HG02970 (cell line): Measurements from ENCODE around the gene LRP2BP.
A peak's percentile ranks its signal among the peaks of the same experiment; 100 is the strongest.

Source experiments
- ATAC-seq: cut with Tn5 transposase; IDR thresholded peaks from one replicate; pipeline ENCODE4 v1.9.1; 2021; ENCODE audit warnings: mild to moderate bottlenecking, moderate library complexity, moderate number of reproducible peaks; ENCODE audit not compliant: unreplicated experiment, low FRiP score

LRP2BP gene

GRCh38 chr4:185395238-185395955 is at the start of gene LRP2BP:
TSS of gene LRP2BP (minus strand) at chr4:185395924. CDS start at chr4:185378186, 17,738 bp downstream.
- ATAC-seq: no peak

DNA sequence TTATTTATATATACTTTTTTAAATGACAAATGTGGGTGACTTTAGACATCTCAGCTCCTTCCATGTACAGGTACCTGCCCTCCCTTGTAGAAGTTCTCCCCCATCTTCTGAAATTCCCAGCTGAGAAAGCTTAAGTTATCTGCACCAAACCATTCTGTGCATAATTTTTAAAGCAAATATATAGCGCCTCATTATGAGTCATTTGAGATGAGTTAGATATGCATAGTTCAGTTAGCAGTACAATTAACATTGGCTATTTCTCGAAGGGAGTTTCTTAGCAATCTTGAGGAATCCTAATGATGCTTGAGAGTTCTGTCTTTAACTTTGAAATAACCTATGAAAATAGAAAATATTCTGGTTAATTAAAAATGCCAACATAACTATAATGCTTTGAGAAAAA is 49.5 kb upstream of the LRP2BP start:
- no peak for ATAC-seq

GRCh38 chr4:185441479-185441878 is 45.8 kb upstream of the LRP2BP start:
- ATAC-seq: no peak

- no peak for ATAC-seq
Observed at GRCh38 chr4:185437809-185438208, 42.1 kb upstream of the LRP2BP start.

- ATAC-seq: no peak
Observed at GRCh38 chr4:185435466-185435865, 39.7 kb upstream of the LRP2BP start.

DNA sequence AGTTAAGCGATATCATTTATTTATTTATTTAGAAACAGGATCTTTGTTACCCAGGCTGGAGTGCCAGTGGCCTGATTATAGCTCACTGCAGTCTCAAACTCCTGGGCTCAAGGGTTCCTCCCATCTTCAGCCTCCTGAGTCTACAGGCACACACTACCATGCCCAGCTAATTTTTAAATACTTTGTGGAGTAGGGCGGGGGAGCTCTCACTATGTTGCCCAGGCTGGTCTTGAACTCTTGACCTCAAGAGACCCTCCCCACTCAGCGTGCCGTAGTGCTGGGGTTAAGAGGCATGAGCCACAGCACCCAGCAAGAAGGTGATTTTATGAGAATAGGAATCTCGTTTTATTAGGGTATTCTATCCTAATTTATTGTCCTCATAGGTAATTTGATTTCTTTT is 33.9 kb upstream of the LRP2BP start:
- no peak for ATAC-seq

DNA sequence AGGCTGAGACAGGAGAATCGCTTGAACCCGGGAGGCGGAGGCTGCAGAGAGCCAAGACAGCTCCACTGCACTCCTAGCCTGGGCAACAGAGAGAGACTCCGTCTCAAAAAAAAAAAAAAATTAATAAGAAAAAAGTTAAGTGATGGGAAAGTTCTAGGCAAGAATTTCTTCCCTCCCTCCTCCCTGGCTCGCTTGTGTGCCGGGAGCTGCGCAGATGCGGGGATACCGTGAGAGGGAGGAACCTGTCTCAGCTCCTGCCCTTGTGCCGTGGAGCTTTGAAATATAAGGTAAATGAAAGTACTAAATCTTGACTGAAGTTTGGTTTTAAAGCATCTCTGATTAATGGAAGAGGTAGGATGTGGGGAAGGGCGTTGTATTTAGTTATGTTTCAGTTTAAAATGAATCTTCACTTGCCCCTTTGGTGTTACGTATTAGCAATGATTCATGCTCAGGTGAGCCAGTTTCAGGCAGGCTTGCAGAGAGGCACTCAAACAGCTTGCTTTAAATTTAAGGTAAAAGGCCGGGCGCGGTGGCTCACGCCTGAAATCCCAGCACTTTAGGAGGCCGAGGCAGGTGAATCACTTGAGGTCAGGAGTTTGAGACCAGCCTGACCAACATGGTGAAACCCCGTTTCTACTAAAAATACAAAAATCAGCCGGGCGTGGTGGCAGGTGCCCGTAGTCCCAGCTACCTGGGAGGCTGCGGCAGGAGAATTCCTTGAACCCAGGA is 31.4 kb upstream of the LRP2BP start:
- no peak for ATAC-seq

DNA sequence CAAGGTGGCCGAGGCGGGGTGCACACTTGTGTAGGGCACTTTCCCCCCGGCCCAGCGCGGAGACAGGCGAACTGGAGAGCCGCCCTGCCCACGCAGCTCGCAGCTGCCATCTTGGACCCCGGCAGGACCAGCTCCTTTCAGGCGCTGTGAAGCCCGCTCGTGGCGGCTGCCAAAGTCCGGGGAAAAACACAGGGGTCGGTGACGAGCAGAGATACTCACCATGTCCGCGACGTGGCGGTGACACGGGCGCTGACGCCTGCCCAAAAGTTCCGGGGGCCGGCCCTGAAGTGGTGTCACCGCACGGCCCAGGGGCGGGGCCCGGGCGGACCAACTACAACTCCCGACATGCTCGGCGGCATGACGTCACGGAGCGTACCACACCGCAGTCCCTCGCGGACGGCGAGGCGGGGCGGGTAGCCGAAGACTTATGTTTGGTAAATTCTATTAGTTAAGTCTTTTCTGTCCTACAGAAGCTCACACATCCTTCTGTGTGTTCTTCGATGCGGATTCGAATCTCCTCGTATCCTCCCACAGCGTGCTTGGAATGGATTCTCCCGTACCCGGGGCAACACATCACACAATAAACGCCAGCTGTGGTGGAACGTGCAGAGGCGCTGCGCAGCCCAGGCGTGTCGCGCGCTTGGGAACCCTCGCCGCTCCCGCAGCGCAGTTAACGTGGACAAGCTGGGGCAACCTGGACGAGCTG is 30.1 kb upstream of the LRP2BP start, which contains the start of gene UFSP2:
Gene UFSP2 (minus strand): TSS at position 318 of the 706 bp plus-strand sequence. CDS start 96 bp downstream, at position 222.
- ATAC-seq: peak; percentile 93

GRCh38 chr4:185424905-185425646 is 29.4 kb upstream of the LRP2BP start:
- no peak for ATAC-seq

- ATAC-seq: no peak
Observed at GRCh38 chr4:185421366-185422124, 25.8 kb upstream of the LRP2BP start.

DNA sequence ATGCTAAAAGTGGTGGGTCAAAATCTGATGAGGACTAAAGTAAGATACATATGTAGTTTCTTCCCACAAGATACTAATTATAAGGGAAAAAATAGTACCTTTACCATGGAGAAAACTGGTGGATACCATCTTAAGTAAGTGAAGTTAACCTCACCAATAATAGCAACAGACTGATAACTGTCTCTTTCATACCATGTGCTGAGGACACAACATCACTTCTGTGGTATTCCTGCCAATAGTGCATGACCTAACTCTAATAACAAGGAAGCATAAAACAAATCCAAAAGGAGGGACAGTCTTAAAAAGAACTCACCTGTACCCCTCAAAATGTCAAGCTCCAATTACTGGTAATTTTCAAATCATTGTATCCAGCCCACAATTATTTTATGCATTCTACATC is 21.2 kb upstream of the LRP2BP start:
- no peak for ATAC-seq

DNA sequence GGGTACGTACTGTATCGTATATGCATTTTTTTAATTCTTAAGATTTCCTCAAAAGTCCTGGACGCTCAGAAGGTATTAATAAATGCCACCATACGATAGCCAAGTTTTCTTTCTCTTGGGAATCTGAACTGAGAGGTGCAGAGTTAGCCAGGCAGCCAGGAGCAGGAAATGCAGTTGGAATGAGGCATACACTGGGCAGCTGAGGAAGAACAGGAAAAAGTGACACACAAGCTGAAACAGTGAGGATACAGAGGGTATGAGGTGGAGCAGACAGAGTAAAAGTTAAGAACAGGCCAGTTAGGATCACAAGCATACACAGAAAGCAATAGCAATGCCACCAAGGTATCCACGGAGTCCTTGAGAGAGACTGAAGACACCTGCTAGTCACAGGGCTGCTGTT is 16.7 kb upstream of the LRP2BP start:
- ATAC-seq: no peak

GRCh38 chr4:185411849-185412248 is 16.1 kb upstream of the LRP2BP start:
- no peak for ATAC-seq

DNA sequence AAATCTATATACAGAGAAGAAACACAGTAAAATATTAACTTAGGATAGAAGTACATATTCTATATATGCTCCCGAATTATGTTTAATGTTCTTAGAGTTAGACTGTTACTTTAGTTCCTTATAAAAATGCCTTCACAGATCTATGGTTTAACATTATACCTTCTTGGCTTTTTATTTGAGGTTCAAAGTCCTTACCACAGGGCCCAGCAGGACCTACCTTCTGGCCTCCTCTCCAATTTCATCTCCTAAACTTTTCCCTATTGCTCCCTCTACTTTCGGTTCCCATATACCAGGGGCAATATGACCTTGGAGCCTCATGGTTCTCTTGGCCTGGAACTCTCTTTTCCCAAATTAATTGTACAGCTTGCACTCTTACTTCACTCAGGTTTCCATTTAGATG is 12.7 kb upstream of the LRP2BP start:
- ATAC-seq: no peak

DNA sequence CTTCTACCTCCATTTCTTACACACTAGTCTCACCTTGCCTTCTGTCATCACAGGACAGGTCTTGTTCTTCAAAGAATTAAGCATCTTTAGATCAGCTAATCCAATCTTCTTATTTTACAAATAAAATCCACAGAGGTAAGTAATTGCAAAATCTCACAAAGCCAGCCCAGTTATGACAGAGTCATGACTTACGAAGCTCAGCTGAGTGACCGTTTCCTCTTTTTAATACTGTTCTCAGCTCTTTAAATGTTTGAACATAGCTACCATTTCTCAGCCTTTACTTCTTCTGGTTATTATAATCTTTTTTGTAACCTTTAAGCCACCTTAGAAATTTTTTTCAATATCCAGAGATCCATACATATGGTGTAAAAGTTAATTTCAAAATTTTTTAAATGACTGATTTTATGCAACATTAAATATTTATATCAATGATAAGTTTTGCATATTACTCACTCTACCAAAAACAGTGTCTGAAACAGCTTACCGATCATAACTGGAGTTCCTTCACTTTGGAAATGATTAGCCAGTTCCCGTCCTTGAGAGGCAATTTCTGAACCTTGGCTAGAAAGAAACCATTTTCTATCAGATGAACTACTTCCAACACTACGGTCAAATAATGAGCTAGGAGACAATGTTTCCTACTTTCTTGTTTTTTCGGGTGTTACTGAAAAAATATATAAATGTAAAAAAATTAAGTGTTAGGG is 9.7 kb upstream of the LRP2BP start:
- ATAC-seq: no peak

DNA sequence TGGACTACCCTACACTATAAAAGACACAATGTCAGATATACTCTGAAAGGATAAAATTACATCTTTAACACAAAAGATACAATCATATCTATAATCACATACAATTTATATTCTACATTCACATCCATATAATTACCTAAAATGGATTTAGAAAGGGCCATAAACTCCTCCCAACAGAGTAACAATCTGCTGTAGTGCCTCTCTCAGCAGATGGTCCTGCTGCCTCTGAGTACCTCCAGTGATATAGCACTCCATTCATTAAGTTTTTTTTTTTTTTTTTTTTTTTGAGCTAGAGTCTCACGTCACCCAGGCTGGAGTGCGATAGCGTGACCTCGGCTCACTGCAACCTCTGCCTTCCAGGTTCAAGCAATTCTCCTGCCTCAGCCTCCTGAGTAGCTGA is 8.3 kb upstream of the LRP2BP start:
- no peak for ATAC-seq

DNA sequence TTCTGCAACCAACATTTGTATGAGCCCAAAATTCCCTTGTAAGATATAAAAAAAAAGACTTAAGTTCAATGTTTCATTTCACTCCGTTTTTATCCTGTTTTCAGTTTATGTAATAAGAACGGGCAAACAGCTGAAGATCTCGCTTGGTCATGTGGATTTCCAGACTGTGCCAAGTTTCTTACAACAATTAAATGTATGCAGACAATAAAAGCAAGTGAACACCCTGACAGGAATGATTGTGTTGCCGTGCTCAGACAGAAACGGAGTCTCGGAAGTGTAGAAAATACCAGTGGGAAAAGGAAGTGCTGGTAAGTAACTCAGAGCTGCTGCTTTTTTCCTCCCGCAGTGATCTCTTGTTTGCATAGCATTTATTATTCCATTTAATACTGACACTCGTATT is 3.7 kb upstream of the LRP2BP start:
- ATAC-seq: no peak

GRCh38 chr4:185398618-185399017 is 2.9 kb upstream of the LRP2BP start:
- ATAC-seq: no peak

- no peak for ATAC-seq
Observed at GRCh38 chr4:185396724-185397385, 1.1 kb upstream of the LRP2BP start, which contains the start of gene ANKRD37. TSS of gene ANKRD37 (plus strand) at chr4:185396841. CDS start at chr4:185396924, 83 bp downstream.
